ENCODE results near the gene DENND2C.

The DENND2C gene, protein sequence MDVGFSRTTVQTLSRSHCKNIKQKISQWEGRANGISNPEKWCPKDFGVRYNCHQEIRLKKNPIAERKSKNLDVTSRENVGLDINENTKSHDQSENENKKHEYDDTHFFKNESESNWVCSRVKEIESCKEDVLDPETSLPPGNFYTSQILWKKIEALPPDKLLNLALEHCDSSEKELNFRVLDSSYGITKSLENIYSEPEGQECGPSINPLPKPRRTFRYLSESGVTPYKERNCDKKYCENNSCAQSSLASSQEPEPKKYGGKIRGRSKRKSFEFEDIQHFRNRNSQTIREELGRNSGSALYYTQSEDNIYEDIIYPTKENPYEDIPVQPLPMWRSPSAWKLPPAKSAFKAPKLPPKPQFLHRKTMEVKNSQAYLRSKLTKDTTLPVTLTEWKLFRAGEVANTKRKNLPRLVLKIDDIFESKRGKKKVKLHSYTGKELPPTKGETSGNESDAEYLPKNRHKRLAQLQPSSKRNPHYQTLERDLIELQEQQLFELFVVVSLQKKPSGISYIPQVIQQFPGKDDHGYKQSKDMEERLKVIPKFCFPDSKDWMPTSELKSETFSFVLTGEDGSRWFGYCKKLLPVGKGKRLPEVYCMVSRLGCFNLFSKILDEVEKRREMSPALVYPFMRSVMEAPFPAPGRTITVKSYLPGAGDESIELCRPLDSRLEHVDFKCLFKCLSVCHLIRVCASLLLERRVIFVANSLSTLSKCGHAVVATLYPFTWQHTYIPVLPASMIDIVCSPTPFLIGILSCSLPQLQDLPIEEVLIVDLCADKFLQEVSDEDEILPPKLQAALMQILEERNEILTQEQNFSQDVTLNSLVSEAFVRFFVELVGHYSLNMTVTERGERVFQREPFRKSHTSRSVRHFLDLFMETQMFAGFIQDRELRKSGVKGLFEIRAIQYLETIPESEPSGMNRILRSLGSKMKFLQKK

DNA sequence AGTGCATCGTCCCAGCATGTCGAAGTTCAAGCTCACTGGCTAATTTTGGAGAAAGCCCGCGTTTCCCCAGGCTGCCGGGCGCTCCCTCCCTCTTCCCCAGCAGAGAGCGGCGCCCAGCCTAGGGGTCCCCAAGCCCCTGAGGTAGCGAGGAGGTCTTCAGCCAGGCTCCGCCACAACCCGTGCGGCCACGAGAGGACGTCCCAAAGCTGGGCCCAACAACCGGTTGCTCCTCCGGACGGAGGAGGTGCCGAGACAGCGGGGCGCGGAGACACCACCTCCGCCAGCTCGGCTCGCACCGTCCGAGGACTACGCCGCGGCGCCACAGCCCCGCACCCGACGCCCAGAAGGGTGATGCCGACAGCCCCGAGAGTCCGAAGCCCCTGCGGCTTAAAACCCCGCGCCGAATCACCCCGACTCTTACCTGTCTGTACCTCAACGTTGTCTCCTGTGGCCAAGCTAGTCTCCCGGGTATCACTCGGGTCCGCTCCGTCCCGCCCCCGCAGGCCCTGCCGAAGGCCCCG is at the start of gene DENND2C:
Gene DENND2C, minus strand, starts transcription at position 488 of the 521 bp plus-strand sequence. CDS start 44,065 bp downstream, outside the sequence.
- DNase-seq = no peak

DNA sequence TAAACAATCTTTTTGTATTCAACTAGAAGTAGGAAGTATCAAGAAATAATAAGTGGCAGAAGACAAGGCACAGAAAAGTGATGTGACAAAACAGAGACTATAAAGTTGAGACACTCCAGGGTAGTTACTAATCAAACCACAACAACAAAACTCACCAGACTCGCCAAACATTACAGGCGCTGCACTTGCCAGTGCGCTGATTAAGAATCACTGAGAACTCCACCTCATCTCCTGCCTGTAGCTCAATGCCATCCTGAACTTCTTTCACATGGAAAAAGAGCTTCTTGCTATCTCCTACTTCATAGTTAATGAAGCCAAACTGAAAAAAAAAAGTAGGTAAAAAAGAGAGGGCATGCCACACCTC is 49.6 kb upstream of the DENND2C start:
- no peak for DNase-seq

DNA sequence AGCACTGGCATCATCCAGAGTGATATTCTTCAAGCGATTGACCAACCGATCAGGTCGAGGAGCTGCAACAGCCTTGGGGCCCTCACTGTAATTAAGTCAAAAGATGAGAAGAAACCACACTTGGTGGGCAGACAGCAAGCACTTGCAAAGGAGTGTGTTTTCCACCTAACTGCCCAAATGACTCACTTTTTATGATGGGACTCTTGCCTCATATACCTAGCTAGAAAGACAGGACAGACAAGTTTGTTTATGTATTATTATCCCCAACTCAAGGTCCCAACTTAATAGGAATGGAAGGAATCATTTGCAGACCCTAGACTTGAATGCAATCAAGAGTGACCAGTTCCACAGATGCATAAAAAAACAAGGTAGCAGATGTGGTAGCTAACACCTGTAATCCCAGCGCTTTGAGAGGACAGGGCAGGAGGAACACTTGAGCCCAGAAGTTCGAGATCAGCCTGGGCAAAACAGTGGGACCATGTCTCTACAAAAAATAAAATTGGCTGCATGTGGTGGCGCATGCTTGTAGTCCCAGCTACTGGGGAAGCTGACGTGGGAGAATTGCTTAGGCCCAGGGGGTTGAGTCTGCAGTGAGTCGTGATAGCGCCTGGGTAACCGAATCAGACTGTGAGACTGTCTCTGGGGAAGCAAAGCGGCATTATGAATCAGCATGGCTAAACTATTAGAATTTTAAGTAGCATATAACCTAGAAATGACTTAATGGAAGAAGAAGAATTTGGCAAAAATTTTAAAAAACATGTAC is 49.0 kb upstream of the DENND2C start:
- no peak for DNase-seq

DNA sequence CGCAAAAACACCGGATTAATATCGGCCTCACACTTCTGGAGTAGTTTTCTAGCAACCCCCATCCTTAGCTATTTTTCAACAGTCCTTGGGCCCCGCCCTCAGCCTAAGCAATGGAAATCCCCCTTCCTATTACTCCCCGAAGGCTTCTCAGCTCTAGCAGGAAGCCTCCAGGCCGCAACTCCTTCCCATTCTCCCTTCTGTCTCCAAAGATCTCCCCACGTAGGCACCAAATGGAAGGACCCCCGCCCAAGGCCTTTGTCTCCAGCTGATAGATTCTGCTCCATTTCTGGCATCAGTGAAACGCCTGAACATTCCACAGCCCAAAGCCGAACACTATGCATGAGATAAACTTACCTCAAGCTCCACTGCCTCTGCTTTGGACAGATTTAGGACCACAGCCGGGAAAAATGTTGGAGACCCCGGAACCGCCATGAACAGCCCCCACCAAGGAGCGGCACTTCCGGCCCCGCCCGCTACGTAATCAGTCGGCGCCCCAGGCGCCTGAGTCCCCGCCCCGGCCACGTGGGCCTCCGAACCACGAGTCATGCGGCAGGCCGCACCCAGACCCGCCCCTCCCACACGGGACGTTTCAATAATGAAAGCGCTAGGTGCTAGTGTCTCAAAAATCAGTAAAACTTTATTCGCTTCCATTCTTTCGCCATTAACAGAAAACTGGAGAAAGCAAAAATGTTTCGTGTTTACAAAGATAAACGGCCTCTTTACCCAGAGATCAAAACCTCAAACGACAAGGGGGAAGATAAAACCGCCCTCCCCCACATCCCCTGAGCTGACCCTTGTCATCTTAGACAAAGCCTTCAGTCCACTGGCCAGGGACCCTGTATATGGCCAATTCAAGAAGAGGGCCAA is 46.7 kb upstream of the DENND2C start, which contains the start of gene NRAS:
Gene NRAS, minus strand, starts transcription at position 468 of the 867 bp plus-strand sequence. CDS start 611 bp downstream, outside the sequence.
- no peak for DNase-seq

DNA sequence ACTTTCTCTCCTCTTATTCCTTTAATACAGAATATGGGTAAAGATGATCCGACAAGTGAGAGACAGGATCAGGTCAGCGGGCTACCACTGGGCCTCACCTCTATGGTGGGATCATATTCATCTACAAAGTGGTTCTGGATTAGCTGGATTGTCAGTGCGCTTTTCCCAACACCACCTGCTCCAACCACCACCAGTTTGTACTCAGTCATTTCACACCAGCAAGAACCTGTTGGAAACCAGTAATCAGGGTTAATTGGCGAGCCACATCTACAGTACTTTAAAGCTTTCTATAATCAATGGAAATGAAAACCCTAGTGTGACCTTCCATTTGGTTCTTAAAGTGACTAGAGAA is 46.1 kb upstream of the DENND2C start:
- DNase-seq = no peak

DNA sequence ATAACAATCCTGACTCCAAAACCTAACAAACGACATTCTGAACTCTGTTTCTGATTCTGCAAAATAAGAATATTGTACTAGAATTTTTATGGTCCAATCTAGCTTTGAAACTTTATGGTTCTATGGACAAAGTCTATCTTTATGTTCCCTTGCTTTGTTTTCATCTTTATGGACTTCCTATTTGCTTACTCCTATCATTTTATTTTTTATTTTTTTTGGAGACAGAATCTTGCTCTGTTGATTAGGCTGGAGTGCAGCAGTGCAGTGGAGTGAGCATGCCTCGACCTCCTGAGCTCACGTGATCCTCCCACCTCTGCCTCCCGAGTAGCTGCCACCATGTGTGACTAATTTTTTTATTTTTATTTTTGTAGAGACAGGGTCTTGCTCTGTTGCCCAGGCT is 43.1 kb upstream of the DENND2C start:
- no peak for DNase-seq

DNA sequence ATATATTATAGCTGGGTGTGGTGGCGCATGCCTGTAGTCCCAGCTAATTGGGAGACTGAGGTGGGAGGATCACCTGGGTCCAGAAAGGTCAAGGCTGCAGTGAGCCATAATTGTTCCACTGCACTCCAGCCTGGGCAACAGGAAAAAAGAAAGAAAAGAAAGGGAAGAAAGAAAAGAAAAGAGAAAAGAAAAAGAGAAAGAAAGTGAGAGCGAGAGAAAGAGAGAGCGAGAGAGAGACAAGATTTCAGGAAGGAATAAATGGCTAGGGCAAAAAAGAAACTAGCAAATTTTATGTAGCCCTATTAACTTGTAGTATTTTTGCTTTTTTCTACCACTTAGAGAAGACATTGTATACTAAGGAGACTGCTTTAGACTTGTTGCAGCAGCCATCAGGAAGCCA is 40.5 kb upstream of the DENND2C start:
- no peak for DNase-seq

DNA sequence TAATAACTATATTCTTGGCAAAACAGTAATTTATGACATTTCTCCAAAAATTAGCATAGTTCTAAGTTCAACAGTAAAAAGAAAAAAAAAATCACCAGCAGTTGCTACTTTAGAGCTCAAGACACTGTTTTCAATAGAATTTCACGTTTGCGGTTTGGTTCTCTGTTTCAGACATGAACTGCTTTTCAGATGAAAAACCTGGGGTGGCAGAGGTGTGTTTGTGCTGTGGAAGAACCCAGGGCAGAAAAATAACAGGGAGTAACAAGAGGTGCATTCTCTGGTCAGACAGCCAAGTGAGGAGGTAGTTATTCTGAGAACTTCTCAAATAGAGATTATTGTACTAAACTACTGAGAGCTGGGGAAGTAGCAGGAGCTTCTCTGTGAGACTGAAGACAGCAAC is 37.8 kb upstream of the DENND2C start:
- no peak for DNase-seq

DNA sequence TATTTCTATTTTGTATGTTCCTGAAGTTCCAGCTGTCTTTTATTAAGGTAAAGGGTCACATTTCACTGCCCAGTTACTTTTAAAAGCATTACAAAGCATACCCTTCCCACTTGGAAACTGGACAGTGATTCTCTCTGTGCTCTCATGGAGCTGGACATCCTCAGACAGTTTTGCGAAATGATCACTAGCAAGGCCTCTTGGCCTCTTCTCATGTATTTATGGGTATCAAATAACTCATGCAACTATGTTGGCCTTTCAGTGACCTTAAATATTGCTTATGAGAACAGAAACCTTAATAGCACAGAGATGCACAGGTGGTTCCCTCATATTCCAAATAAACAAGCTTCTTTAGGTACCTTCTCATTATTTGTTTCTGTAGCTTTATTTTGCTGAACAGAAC is 33.4 kb upstream of the DENND2C start:
- no peak for DNase-seq

DNA sequence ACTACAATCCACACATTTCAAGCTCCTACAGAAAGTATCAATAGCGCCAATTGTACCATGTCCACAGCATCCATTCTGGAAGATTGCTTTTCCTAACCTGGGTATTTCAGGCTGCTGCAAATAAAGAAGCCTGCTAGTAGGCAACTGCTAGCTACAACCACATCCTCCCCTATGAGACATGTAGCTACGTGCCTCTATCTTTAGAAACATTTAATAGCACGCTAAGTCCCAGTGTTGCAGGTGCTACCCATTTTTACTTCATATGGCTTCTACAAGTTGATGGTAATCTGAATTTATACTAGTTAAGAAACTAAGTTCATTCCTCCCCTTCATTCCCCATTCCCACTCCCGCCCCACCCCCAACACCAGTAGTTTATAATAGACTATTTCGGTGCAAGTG is 32.9 kb upstream of the DENND2C start:
- no peak for DNase-seq

DNA sequence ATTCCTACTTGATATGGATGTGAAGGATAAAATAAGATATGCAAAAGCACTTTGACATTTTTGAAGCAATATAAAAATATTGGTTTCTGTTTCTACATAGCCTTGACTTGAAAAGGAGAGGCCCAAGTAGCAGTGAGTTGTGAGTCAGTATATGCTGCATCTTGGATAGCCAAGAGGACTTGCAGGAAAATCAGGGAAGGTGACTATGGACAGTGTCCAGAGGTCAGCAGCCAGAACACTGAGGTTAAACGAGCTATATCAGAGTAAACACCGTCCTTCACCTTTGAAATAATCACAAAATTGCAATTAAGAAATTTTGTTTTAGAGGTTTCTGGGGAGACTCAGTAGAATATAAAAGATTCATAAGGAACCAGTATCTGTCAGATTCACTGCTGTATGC is 32.1 kb upstream of the DENND2C start:
- no peak for DNase-seq

DNA sequence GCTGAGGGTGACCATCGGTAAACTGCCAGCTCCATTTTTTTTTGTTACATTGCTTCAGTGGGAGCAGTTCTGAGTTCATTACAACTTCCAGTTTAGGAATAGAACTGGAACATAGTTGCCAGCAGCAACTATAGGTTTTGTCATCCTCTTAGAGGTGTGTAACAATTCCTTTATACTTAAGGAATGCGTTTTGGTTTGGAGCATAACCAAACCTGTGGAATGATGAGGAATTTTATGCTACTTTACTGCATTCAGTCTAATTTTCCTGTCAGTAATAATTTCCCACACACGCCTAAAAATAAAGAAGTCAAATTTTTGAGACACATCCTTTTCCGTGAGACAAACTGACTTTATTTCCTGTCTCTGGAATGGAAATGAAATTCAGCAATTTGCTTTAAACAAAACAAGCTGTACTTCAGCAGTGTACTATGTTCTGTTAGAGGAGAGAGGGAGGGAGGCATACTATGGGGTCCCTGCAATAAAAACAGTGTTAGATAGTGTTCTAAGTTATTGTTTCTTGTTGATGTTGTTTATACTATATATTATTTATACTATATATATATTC is 30.3 kb upstream of the DENND2C start:
- DNase-seq = no peak

DNA sequence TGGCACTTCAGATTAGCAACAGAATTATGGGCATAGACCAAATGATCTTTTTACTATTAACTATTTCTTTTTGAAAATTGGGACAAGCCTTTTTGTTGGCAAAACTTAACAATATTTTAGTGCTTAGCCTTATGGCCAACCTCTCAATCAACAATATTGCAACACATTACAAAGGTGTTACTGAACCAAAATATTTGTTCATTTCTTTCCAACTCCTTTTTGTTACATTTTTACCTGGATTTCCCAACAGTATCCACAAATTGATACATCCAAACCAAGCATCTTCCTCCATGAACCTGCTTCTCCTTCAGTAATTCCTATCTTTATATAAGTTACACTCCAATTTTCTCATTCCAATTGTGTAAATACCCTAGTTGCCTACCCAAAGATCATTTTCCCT is 27.0 kb upstream of the DENND2C start:
- DNase-seq = no peak

DNA sequence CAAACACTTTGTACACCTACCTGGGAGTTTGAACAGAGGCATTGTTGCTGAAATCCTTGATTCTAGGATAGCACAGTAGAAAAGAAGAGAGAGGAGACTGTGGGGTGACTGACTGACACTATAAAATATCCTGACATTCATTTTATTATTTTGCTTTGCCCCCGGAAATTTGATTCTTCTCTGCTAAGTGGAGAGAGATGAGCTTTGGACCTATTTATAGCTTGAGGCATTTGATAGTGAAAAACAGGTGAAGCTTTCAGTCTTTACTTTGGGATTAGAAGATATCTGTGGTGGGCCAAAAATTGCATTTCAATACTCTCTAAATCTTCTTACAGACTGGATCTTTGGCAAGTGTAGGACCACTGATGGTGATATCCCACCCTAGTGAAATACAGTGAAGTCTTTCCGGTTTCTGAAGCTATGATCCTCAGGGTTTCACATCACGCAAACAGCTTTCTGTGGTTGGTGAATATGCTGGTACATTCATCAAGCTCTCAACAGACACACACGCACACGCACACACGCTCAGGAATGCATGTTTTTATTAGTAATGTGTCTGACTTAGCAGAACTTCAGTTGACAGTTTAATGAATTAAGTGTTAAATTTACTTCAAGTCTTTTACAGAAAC is 25.7 kb upstream of the DENND2C start, which contains the start of gene AMPD1:
Gene AMPD1, minus strand, starts transcription at position 117 of the 629 bp plus-strand sequence. Its CDS starts 75 bp downstream, at position 42.
- DNase-seq = no peak

DNA sequence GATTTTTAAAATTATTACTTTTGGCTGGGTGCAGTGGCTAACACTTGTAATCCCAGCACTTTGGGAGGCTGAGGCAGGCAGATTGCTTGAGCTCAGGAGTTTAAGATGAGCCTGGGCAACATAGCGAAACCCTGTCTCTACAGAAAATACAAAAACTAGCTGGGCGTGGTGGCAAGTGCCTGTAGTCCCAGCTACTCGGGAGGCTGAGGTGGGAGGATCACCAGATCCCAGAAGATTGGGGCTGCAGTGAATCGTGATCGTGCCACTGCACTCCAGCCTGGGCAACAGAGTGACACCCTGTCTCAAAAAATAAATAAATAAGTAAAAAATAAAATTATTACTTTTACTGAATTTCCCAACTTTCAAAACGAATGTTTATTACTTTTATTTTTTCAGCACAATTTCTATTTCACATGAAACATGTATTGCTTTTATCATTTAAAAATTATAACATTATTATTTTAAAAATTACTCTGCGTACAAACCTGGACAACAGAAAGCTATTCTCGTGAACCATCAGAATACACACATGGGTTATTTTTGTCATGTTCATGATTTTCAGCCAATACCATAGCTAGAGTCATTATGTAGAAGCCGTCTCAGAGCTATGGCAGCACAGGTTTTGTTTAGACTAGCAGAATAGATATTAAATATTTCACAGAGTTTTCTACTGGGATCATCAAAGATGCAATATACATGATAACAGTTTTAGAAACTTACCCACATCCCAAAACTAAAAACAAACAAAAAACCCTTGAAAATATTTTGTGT is 24.9 kb upstream of the DENND2C start:
- DNase-seq = no peak

DNA sequence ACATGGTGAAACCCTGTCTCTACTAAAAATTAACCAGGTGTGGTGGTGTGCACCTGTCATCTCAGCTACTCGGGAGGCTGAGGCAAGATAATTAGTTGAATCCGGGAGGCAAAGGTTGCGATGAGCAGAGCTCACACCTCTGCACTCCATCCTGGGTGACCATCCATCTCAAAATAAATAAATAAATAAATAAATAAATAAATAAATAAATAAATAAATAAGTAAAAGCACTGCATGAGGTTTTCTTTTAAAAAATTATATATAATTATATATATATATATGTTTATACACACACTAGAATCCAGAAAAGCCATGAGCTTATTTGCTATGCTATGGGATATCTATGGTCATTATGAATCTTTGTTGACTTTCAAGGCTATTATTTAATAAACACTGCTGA is 23.1 kb upstream of the DENND2C start:
- no peak for DNase-seq

DNA sequence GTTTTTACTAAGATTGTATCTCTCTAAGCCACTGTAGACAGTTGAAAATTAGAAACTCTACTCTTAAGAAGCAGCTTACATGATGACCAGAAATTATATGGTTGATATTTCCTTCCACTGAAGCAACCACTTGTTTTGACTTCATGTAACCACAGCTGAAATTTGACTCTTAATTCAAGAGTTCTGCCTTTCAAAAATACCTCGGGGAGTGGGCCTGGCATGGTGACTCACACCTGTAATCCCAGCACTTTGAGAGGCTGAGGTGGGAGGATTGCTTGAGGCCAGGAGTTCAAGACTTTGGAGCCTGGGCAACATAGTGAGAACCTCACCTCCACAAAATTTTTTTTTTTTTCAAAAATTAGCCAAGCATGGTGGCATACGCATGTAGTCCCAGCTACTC is 21.2 kb upstream of the DENND2C start:
- DNase-seq = no peak

DNA sequence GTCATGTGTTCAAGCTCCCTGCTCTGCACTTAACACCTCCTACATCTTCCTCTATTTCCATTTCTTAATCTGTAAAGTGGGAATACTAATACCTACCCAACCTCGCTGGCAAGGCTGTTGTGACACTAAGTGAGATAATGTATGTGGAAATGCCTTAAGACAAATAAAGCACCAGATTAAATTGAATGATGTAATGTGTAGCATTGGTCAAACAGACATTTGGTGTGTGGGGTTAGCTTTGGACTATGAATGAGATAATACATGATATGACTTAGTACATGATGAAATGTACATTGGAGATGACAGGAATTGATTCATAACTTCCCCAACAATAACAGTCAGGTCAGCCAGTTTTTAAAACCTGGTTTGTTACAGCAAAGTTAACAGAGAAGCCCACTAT is 20.3 kb upstream of the DENND2C start:
- no peak for DNase-seq

DNA sequence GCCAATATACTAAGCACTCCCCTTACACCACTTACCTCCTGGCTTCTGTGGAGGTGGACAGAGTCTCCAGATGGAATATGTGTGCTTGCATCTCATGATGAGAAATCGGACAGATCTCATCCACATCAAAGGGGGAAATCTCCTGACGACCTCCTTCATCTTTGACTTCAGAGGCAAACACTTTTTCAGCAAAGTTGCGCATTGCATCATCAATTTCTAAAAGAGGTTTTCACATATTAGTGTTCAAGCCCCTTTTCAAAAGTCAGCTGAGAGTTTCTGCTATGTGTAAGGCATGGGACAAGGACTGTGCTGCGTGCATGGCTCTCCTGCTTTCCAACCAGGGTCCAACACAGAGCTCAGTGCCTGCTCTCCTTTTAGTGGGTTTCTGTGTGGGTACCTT is 18.7 kb upstream of the DENND2C start:
- no peak for DNase-seq

DNA sequence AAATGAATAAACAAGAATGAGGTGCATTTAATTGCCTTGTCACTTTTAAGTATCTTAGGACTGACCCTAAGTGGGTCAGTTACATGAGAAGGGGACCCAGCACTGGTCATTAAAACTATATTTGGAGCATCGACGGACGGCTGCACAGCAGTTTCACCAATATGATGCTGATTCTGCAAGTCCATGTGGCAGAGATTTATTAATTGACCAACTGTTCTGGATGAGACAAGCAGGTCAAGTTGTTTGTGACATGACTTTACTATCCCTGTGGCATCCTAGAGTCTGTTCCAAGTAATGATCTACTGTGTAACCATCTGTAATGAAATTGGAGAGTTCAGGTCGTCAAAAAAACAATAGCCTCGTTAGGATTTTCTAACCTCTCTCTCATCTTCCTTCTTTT is 16.0 kb upstream of the DENND2C start:
- no peak for DNase-seq
